Stimulated activated CD4-positive, alpha-beta T cell treated with anti-CD3 and anti-CD28 coated beads, Interleukin-2, amount 100 ng/mL, for 48 hours (primary cell): ENCODE measurements around the gene LMNTD1.
"Not testable (repeated sequence)": the region's sequence is repeated elsewhere in the genome, so short reads cannot be mapped to it uniquely, and the experiment has no call there.

Source experiments
- DNase-seq, 2 donors: peaks; one replicate each; pipeline ENCODE4 v3.0.0-alpha.2; 2020

The LMNTD1 gene

GRCh38 chr12:25426821-25427220, 126.3 kb downstream of the LMNTD1 start:
- DNase-seq: not testable (repeated sequence)
